Testis (tissue), 2 donors: ENCODE data around the gene RALB.

ENCODE experiments used
- CTCF ChIP-seq, 3 experiments: fragments of 450-650 bp in 2 of 3; fragments of 200-600 bp in 1 of 3; sonication (generic) in 1 of 3; IDR thresholded peaks; one replicate each; pipeline ENCODE4 v1.5.1; 2016 to 2019; ENCODE audit warnings: antibody characterized with exemption in 3 of 3, mild to moderate bottlenecking in 2 of 3, moderate library complexity in 1 of 3
- POLR2A ChIP-seq: fragments of 450-650 bp; IDR thresholded peaks from one replicate; pipeline ENCODE4 v1.6.1; 2017; ENCODE audit warnings: antibody characterized with exemption, mild to moderate bottlenecking, moderate library complexity

- TF ChIP-seq CTCF (IDR thresholded peaks at IDR 0.05) = no peak
- TF ChIP-seq POLR2A = no peak
Observed at GRCh38 chr2:120225549-120226065, 27.0 kb upstream of the RALB start.
